GM06990 (cell line): ENCODE measurements around the gene NOTCH2NLA.
"Not testable (repeated sequence)": the region's sequence is repeated elsewhere in the genome, so short reads cannot be mapped to it uniquely, and the experiment has no call there.

Experiments used
- DNase-seq: peaks from one replicate; pipeline ENCODE4 v3.0.0-alpha.2; 2011; ENCODE audit not compliant: insufficient read length; ENCODE audit errors: extremely low read depth
- H3K27me3 ChIP-seq: replicated peaks from 2 replicates; pipeline ENCODE4 v1.6.0; 2011; ENCODE audit warnings: low read length; ENCODE audit not compliant: control insufficient read depth, insufficient read depth
- H3K36me3 ChIP-seq: 2 replicates; pipeline ENCODE4 v1.5.1; 2011; ENCODE audit warnings: low read length; ENCODE audit not compliant: control insufficient read depth, insufficient read depth
- H3K4me3 ChIP-seq: replicated peaks from 2 replicates; pipeline ENCODE4 v1.5.1; 2011; ENCODE audit warnings: low read depth, mild to moderate bottlenecking, control low read depth, low read length

The NOTCH2NLA gene

DNA sequence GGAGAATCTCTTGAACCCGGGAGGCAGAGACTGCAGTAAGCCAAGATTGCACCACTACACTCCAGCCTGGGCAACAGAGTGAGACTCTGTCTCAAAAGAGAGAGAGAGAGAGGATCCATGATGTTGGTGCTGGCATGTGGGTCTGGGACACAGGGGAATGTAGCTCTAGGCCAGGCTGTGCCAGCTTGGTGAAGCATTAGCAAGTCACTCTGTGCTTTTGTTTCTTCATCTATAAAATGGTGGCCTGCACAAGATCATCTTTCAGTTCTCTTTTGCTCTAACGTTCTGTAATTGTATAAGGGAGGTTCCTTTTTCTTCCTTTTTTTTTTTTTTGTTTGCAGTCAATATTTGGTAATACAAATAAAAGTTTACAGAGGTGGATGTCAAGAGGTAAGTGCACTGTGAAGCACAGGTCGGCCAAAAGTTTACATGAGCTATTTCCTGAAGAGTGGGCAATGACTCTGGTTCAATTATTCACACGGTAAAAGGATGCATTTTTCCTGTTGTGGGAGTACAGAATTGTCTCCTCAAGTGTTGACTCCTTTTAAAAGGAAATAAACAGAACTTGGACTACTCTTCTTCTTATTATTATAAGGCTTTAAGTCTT lies 24.5 kb upstream of the NOTCH2NLA start:
- not testable (repeated sequence) for DNase-seq, H3K4me3 ChIP-seq, H3K27me3 ChIP-seq, H3K36me3 ChIP-seq

DNA sequence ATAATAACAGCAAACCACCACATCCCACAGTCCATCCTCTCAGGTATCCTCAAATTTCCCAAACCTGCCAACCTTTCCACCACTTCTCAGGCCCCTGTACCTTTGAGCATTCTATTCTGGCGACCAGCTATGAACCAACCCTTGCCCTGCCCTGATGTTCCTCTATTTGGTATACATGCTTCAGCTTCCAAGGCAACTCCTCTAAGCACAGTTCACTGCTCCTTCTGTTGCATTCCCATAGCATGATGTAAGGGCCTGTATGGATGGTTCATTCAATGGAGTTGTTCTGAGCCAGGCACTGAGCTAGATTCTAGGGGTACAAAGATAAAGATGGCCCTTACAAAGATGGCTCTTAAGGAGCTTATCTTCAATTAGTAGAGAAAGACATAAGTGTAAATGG lies 22.7 kb upstream of the NOTCH2NLA start:
- not testable (repeated sequence) for H3K27me3 ChIP-seq, DNase-seq, H3K4me3 ChIP-seq, H3K36me3 ChIP-seq

DNA sequence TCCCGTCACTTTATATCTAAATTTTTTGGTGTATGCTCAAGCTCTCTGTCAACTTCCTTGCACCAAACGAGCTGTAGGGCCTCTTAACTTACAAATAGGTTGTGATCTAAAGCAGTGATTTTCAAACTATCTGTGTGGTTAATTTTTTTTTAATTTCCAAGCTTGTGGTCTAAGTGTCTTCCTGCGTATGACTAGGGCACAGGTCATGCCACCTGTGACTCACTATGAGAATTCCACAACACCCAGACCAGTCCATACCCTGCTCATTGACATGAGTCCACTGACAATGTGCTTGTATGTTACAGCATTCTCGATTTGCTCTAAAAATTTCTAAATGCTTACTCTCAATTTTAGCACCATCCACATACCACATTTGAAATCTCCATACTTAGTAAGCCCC lies 19.8 kb upstream of the NOTCH2NLA start:
- H3K4me3 ChIP-seq, DNase-seq, H3K27me3 ChIP-seq, H3K36me3 ChIP-seq: not testable (repeated sequence)

DNA sequence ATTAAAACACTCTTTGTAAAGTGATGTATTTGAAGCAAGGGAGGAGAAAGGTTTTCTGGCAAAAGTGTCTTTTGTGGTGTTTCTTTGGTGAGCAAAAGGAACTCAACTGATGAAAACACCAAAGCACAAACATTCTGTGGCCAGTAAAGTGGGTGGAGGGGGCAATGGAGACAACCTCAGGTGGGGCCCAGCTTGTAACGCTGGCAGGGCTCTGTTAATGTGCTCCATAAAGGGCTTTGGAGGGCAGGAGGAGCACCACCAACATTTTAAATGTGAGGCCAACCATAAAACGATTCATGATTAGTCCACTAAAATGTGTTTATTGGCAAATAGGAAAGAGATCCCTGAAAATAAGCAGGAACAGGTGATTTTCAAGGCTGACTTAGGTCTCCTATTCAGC lies 7.8 kb upstream of the NOTCH2NLA start:
- DNase-seq, H3K36me3 ChIP-seq, H3K4me3 ChIP-seq, H3K27me3 ChIP-seq: not testable (repeated sequence)

DNA sequence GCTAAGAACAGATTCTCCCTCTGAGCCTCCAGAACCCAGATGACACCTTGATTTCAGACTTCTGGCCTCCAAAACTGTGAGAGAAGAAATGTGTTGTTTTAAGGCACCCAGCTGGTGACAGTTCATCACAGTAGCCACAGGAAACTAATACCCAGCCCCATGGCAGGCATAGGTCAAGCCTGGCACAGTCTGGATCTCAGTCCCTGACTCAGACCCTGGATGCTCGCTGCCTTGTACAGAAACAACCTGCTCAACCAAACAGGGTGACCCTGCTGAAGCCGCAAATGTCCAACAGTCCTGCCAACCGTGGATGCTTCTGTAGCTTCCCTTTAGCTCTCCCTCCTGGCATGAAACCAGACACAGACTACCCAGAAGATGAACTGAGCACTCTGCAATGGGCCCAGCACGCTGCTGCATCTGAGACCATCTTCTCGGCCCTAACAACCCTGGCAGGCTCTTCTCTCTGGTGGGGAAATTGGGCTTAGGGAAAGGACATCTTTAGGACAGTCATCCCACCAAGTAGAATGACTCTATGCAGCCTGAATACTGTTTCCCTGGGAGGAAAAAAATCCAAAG lies 7.3 kb upstream of the NOTCH2NLA start:
- not testable (repeated sequence) for DNase-seq, H3K4me3 ChIP-seq, H3K27me3 ChIP-seq, H3K36me3 ChIP-seq

DNA sequence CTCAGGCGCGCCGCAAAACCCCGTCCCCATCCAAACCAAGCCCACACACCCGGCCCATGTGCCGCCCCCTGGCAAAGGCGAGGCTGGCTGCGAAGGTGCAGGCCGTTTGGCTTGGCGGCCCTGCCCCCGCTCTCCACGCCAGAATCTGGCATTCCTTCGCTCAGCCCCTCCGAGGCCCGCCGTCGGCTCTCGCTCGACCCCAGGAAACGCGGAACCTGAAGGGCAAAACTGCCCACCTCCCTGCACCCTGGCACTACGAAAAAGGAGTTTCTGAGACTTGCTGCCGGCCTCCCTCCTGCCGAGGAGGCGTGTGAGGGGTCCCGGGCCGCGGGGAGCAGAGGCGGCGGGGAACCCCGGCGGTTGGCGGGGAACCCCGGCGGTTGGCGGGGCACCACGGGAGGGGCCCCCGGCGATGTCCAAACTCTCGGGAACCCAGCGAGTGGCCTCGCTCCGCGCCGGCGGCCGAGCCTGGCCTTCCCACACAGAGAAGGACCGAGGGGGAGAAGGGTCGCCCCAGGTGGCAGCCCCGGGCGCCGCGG lies 608 bp downstream of the NOTCH2NLA start:
- H3K36me3 ChIP-seq, H3K27me3 ChIP-seq, DNase-seq: not testable (repeated sequence)
- H3K4me3 ChIP-seq = peak overlapping the region; percentile 61

DNA sequence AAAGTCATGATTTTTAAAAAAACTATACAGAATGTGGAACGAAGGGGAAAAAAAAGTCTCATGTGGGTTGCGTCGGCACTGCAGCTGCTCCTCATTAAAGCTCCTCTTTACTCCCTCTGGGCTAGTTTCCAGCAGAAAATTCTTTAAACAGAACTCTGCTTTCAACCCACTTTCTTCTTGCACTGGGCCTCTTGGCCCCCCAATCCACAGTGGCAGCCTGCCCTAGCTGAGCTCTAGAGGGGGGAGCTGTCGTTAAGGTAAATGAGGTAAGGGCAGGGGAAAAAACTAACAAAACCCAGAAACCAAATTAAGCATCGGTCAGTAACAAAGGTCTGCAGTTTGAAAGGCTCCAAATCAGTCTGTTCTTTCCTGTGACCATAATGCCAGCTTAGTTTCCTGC lies 54.3 kb downstream of the NOTCH2NLA start:
- H3K27me3 ChIP-seq, DNase-seq, H3K36me3 ChIP-seq, H3K4me3 ChIP-seq: not testable (repeated sequence)

DNA sequence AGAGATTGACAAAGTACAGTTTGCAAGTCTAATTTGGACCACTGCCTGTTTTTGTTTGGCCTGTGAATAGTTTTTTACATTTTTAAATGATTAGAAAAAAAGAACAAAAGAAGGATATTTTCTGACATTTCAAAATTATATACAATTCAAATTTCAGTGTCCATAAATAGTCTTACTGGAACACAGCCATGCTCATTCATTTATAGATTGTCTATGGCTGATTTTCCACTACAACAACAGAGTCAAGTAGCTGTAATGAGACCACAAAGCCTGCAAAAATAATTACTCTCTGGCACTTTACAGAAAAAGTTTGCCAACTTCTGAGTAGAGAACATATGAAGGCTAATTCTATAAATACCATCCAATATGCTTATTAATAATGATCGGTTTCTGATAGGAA lies 61.1 kb downstream of the NOTCH2NLA start:
- not testable (repeated sequence) for DNase-seq, H3K27me3 ChIP-seq, H3K36me3 ChIP-seq, H3K4me3 ChIP-seq

DNA sequence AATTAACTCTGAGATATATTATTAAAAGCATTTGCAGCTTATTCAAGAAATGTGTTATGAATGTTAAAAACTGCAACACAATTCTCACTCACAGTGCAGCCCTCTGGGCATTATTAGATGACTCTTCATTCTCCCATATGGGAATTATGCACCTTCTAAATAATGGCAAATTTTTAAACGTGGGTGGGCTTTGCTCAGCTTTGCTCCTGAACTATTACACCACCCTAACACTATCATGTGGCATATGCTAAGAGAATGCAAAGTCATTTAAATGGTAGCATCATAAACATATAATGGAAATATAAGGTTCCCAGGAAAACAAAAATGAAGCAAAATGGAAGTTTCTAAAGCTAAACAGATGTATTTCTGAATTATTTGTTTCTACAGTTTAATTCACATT lies 61.5 kb downstream of the NOTCH2NLA start:
- not testable (repeated sequence) for H3K36me3 ChIP-seq, H3K27me3 ChIP-seq, DNase-seq, H3K4me3 ChIP-seq

DNA sequence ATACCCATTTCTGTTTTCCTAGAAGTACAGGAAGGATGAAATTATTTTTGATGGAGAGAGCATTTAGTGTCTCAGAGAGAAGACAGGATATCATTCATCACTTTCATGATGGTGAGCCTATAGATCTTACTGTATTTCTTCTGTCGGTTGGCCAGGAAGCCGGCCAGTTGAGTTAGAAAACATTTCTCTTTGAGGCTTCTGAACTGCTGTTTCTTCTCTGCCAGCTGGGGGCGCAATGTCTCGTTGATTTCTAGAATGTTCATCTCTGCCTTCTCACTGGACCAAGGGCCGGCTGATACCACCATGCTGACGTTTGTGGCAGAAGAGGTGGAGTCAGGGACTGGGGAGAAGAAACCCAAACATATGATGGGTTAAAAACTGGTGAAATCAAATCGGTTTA lies 84.4 kb downstream of the NOTCH2NLA start, which contains the start of gene NBPF10:
TSS of gene NBPF10 (minus strand) at position 340 of the 400 bp plus-strand sequence. CDS start at position 305, 35 bp downstream.
- H3K27me3 ChIP-seq, DNase-seq, H3K36me3 ChIP-seq, H3K4me3 ChIP-seq: not testable (repeated sequence)
